Measurements from ENCODE around the gene PLPP2. TPM values are rescaled to one million over a fixed set of nuclear protein-coding genes. Genes with fewer than 3 reads are reported as not detected.

The PLPP2 gene
- total and polyA plus RNA-seq, 2 experiments from 2014 or later: 9.9 to 20.2 TPM

DNA sequence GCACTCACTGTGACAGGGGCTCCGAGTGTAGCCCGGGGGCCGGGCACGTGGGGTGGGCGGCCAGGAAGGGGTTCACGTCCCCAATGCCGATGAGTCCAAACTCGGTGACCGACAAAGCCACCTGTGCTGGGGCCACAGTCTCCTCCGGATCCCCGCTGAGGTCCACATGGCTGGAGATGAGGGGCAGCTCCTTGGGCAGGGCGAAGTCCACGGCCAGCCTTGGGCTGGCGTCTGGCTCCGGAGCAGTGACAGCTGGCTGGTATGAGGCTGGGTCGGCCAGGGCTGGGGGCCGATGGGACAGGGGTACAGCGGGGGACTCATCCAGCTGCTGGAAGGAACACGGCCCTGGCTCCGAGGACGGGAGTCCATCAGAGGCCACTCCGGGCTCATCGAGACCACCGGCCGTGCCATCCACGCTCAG, 15.9 kb upstream of the PLPP2 start:
- H3K9me2 ChIP-seq (replicated peaks; ENCODE audit: insufficient read depth): no peaks in the 10 kb centered on the region
- H3K27ac ChIP-seq: no peak overlapping the region
- no peak for TF ChIP-seq EZH2phosphoT487 (IDR thresholded peaks at IDR 0.05; ENCODE audit: low read depth, severe bottlenecking, unreplicated experiment)
- TF ChIP-seq, protein P1, sequence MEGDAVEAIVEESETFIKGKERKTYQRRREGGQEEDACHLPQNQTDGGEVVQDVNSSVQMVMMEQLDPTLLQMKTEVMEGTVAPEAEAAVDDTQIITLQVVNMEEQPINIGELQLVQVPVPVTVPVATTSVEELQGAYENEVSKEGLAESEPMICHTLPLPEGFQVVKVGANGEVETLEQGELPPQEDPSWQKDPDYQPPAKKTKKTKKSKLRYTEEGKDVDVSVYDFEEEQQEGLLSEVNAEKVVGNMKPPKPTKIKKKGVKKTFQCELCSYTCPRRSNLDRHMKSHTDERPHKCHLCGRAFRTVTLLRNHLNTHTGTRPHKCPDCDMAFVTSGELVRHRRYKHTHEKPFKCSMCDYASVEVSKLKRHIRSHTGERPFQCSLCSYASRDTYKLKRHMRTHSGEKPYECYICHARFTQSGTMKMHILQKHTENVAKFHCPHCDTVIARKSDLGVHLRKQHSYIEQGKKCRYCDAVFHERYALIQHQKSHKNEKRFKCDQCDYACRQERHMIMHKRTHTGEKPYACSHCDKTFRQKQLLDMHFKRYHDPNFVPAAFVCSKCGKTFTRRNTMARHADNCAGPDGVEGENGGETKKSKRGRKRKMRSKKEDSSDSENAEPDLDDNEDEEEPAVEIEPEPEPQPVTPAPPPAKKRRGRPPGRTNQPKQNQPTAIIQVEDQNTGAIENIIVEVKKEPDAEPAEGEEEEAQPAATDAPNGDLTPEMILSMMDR (IDR thresholded peaks at IDR 0.05; ENCODE audit: poor library complexity): no peak
- TF ChIP-seq EZH2 (IDR thresholded peaks at IDR 0.05; ENCODE audit: borderline replicate concordance): no peak
- no peak overlapping the region for H3K4me2 ChIP-seq
- DNase-seq (ENCODE audit: low spot score): no peak
- H2AFZ ChIP-seq: no peak overlapping the region
- H3K9me3 ChIP-seq (ENCODE audit: low read depth): no peaks in the 10 kb centered on the region
- no peaks in the 10 kb centered on the region for H3K4me1 ChIP-seq (ENCODE audit: insufficient read depth)
- no peak overlapping the region for H3K4me3 ChIP-seq
- H3K27me3 ChIP-seq: no peaks in the 10 kb centered on the region
- H3K79me2 ChIP-seq: peaks cover 2% of the 10 kb centered on the region
- H3K36me3 ChIP-seq (replicated peaks; ENCODE audit: insufficient read depth, low read depth): no peaks in the 10 kb centered on the region
- 97% methylated on average over 20 of the region's 26 CpGs for WGBS (ENCODE audit: low lambda C conversion rate, missing lambda C conversion rate)
- no peaks in the 10 kb centered on the region for H4K20me1 ChIP-seq (ENCODE audit: insufficient read depth, poor library complexity, severe bottlenecking)

DNA sequence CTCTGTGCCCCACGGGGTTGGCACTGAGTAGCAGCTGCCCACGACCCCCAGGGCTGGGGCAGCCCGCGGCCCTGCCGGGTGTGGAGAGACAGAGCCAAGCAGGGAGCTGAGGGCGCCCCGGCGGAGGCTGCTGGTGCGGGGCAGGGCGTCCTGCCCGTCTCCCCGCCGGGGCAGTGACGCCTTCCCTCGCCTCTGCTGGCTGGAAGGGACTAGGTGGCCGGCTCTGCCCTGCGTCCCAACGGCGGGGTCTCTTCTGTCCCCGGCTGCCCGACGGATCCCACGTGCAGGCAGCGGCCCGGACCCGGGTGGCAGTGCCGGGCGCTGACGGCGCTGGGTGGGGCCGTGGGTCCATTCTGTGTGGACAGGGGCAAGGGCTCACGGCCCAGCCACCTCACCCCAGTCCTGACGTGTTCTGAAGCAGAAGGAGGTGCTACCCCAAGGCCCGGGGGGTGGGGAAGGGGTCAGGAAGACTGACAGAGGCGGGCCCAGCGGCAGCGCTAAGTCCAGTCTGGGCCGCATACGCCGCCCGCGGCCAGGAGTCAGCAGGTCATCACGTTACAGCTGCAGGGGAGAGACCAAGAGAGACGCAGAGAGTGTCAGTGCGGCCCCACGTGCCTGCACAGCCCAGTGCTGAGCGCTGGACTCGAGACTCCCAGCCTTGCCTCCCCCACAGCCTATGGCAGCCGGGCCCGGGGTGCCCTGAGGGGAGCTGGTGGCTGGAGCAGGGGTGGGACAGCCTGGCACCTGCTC, 15.1 kb upstream of the PLPP2 start:
- H3K9me2 ChIP-seq (replicated peaks; ENCODE audit: insufficient read depth): no peaks in the 10 kb centered on the region
- TF ChIP-seq, protein P1 (IDR thresholded peaks at IDR 0.05; ENCODE audit: poor library complexity): no peak
- no peak for TF ChIP-seq EZH2 (IDR thresholded peaks at IDR 0.05; ENCODE audit: borderline replicate concordance)
- TF ChIP-seq EZH2phosphoT487 (IDR thresholded peaks at IDR 0.05; ENCODE audit: low read depth, severe bottlenecking, unreplicated experiment): no peak
- peaks cover 2% of the 10 kb centered on the region for H3K79me2 ChIP-seq
- no peak overlapping the region for H3K27ac ChIP-seq
- DNase-seq (ENCODE audit: low spot score): no peak
- WGBS (ENCODE audit: low lambda C conversion rate, missing lambda C conversion rate): 94% methylated on average over 18 of the region's 50 CpGs
- no peaks in the 10 kb centered on the region for H3K9me3 ChIP-seq (ENCODE audit: low read depth)
- H4K20me1 ChIP-seq (ENCODE audit: insufficient read depth, poor library complexity, severe bottlenecking): no peaks in the 10 kb centered on the region
- H3K4me1 ChIP-seq (ENCODE audit: insufficient read depth): no peaks in the 10 kb centered on the region
- no peak overlapping the region for H3K4me3 ChIP-seq
- H3K27me3 ChIP-seq: no peaks in the 10 kb centered on the region
- no peaks in the 10 kb centered on the region for H3K36me3 ChIP-seq (replicated peaks; ENCODE audit: insufficient read depth, low read depth)
- H3K4me2 ChIP-seq: no peak overlapping the region
- H2AFZ ChIP-seq: no peak overlapping the region

DNA sequence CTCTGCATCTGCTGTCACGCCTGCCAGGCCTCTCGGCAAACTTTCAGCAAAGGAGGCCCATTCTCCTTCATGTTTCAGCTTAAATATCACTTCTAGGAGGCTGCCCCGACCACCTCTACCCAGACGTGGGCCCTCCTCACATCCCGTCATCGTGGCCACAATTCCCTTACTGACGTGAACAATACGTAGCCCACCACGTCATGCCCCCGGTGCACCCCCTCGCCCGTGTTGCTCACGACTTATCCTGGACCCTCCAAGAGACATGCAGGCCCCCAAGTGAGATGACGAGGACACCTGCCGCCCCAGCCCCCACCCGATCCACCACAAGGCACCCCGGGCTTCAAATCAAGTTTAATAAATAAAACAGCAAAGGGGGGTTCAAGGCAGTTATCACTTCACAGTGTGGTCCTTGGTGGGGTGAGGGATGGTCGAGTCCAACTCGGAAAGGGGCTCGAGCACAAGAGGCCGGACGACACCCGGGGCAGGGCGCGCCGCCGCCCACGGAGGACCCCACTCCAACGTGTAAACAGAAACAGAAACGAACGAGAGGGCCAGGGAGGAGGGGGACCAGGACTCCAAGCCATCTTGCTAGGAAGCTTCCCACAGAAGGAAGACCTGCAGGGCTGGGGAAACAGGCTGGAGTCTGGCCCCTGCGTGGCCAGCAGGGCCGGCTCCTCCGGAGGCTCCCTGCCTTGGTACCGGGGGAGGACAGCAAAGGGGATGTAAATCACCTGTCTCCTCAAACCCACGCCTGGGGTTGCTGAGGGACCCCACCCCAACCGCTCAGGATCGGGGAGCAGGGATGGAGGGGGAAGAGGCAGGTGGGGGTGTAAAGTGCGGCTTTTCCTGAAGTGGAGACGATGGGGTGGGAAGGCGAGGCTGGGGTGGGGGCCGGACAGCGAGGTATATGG, 14.3 kb upstream of the PLPP2 start:
- no peak for DNase-seq (ENCODE audit: low spot score)
- H3K4me2 ChIP-seq: no peak overlapping the region
- no peaks in the 10 kb centered on the region for H3K27me3 ChIP-seq
- H3K27ac ChIP-seq: no peak overlapping the region
- no peaks in the 10 kb centered on the region for H3K36me3 ChIP-seq (replicated peaks; ENCODE audit: insufficient read depth, low read depth)
- no peaks in the 10 kb centered on the region for H3K4me1 ChIP-seq (ENCODE audit: insufficient read depth)
- TF ChIP-seq EZH2phosphoT487 (IDR thresholded peaks at IDR 0.05; ENCODE audit: low read depth, severe bottlenecking, unreplicated experiment) (no peak), EZH2 (IDR thresholded peaks at IDR 0.05; ENCODE audit: borderline replicate concordance) (no peak)
- TF ChIP-seq, protein P1 (IDR thresholded peaks at IDR 0.05; ENCODE audit: poor library complexity): no peak
- 97% methylated on average over 40 of the region's 43 CpGs for WGBS (ENCODE audit: low lambda C conversion rate, missing lambda C conversion rate)
- no peak overlapping the region for H2AFZ ChIP-seq
- H3K4me3 ChIP-seq: no peak overlapping the region
- no peaks in the 10 kb centered on the region for H3K9me2 ChIP-seq (replicated peaks; ENCODE audit: insufficient read depth)
- H3K9me3 ChIP-seq (ENCODE audit: low read depth): no peaks in the 10 kb centered on the region
- no peaks in the 10 kb centered on the region for H4K20me1 ChIP-seq (ENCODE audit: insufficient read depth, poor library complexity, severe bottlenecking)
- peaks cover 2% of the 10 kb centered on the region for H3K79me2 ChIP-seq

Measured in hepatocyte (in vitro differentiated cells).